Measurements from ENCODE around the gene DAP. TPM values are rescaled to one million over a fixed set of nuclear protein-coding genes. Genes with fewer than 3 reads are reported as not detected.

Gene DAP
- total and polyA plus RNA-seq, 2 experiments from 2014 or later: 35.7 to 37.6 TPM

DNA sequence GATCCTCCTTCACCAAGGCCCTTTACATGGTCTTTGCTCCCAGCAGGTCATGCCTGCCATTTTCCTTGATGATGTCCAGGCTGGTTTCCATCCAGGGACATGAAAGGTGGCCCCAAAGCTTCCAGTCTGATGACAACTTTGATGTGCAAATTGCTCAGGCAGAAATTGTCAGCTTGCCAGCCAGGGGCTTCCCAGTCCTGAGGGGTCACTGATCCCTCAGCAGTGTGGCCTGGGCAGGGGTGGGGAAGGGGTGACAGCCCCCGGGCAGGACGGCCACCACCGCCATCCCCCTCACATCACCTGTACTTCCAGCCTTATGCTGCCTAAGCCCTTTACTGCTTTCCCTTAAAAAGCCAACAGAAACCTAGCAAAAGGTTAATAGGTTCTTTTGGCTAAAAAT lies 100.9 kb downstream of the DAP start:
- H3F3A ChIP-seq (replicated peaks; ENCODE audit: low read depth): 0 out of 2 replicates have a peak, but pooled peaks cover 3% of the 10 kb centered on the region
- H3K4me2 ChIP-seq: no peak overlapping the region
- ATAC-seq (no peak), DNase-seq (ENCODE audit: low spot score) (no peak)
- H2AFZ ChIP-seq: no peak overlapping the region
- no peak overlapping the region for H3K27ac ChIP-seq (ENCODE audit: low read depth)
- Mint-ChIP-seq H3K4me1 (peaks cover 37% of the 10 kb centered on the region; the same call in 2 of the 3 replicates), H3K36me3 (ENCODE audit: low read depth) (no peaks in the 10 kb centered on the region), H3K4me3 (no peak overlapping the region), H3K27me3 (ENCODE audit: insufficient read depth, low read depth, poor library complexity) (peaks cover 11% of the 10 kb centered on the region), H3K9me3 (no peaks in the 10 kb centered on the region), H3K27ac (no peak overlapping the region)
- H4K20me1 ChIP-seq (replicated peaks; ENCODE audit: insufficient read depth): no peaks in the 10 kb centered on the region
- TF ChIP-seq, protein P1, sequence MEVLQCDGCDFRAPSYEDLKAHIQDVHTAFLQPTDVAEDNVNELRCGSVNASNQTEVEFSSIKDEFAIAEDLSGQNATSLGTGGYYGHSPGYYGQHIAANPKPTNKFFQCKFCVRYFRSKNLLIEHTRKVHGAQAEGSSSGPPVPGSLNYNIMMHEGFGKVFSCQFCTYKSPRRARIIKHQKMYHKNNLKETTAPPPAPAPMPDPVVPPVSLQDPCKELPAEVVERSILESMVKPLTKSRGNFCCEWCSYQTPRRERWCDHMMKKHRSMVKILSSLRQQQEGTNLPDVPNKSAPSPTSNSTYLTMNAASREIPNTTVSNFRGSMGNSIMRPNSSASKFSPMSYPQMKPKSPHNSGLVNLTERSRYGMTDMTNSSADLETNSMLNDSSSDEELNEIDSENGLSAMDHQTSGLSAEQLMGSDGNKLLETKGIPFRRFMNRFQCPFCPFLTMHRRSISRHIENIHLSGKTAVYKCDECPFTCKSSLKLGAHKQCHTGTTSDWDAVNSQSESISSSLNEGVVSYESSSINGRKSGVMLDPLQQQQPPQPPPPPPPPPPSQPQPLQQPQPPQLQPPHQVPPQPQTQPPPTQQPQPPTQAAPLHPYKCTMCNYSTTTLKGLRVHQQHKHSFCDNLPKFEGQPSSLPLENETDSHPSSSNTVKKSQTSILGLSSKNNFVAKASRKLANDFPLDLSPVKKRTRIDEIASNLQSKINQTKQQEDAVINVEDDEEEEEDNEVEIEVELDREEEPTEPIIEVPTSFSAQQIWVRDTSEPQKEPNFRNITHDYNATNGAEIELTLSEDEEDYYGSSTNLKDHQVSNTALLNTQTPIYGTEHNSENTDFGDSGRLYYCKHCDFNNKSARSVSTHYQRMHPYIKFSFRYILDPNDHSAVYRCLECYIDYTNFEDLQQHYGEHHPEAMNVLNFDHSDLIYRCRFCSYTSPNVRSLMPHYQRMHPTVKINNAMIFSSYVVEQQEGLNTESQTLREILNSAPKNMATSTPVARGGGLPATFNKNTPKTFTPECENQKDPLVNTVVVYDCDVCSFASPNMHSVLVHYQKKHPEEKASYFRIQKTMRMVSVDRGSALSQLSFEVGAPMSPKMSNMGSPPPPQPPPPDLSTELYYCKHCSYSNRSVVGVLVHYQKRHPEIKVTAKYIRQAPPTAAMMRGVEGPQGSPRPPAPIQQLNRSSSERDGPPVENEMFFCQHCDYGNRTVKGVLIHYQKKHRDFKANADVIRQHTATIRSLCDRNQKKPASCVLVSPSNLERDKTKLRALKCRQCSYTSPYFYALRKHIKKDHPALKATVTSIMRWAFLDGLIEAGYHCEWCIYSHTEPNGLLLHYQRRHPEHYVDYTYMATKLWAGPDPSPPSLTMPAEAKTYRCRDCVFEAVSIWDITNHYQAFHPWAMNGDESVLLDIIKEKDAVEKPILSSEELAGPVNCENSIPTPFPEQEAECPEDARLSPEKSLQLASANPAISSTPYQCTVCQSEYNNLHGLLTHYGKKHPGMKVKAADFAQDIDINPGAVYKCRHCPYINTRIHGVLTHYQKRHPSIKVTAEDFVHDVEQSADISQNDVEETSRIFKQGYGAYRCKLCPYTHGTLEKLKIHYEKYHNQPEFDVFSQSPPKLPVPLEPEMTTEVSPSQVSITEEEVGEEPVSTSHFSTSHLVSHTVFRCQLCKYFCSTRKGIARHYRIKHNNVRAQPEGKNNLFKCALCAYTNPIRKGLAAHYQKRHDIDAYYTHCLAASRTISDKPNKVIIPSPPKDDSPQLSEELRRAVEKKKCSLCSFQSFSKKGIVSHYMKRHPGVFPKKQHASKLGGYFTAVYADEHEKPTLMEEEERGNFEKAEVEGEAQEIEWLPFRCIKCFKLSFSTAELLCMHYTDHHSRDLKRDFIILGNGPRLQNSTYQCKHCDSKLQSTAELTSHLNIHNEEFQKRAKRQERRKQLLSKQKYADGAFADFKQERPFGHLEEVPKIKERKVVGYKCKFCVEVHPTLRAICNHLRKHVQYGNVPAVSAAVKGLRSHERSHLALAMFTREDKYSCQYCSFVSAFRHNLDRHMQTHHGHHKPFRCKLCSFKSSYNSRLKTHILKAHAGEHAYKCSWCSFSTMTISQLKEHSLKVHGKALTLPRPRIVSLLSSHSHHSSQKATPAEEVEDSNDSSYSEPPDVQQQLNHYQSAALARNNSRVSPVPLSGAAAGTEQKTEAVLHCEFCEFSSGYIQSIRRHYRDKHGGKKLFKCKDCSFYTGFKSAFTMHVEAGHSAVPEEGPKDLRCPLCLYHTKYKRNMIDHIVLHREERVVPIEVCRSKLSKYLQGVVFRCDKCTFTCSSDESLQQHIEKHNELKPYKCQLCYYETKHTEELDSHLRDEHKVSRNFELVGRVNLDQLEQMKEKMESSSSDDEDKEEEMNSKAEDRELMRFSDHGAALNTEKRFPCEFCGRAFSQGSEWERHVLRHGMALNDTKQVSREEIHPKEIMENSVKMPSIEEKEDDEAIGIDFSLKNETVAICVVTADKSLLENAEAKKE (CRISPR knock-in tag; IDR thresholded peaks at IDR 0.05): no peak
- no peak for TF ChIP-seq POLR2AphosphoS5 (IDR thresholded peaks at IDR 0.05; ENCODE audit: low read depth)
- TF ChIP-seq, protein P2, sequence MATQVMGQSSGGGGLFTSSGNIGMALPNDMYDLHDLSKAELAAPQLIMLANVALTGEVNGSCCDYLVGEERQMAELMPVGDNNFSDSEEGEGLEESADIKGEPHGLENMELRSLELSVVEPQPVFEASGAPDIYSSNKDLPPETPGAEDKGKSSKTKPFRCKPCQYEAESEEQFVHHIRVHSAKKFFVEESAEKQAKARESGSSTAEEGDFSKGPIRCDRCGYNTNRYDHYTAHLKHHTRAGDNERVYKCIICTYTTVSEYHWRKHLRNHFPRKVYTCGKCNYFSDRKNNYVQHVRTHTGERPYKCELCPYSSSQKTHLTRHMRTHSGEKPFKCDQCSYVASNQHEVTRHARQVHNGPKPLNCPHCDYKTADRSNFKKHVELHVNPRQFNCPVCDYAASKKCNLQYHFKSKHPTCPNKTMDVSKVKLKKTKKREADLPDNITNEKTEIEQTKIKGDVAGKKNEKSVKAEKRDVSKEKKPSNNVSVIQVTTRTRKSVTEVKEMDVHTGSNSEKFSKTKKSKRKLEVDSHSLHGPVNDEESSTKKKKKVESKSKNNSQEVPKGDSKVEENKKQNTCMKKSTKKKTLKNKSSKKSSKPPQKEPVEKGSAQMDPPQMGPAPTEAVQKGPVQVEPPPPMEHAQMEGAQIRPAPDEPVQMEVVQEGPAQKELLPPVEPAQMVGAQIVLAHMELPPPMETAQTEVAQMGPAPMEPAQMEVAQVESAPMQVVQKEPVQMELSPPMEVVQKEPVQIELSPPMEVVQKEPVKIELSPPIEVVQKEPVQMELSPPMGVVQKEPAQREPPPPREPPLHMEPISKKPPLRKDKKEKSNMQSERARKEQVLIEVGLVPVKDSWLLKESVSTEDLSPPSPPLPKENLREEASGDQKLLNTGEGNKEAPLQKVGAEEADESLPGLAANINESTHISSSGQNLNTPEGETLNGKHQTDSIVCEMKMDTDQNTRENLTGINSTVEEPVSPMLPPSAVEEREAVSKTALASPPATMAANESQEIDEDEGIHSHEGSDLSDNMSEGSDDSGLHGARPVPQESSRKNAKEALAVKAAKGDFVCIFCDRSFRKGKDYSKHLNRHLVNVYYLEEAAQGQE (IDR thresholded peaks at IDR 0.05; ENCODE audit: unreplicated experiment): no peak
- no peak for TF ChIP-seq NANOG (IDR thresholded peaks at IDR 0.05; ENCODE audit: borderline replicate concordance)
- no peaks in the 10 kb centered on the region for H3K27me3 ChIP-seq (ENCODE audit: insufficient read depth)
- no peak overlapping the region for H3K4me3 ChIP-seq
- H3K9me2 ChIP-seq (ENCODE audit: insufficient read depth): 0 out of 2 replicates have a peak, but pooled peaks cover 5% of the 10 kb centered on the region
- H3K4me1 ChIP-seq (ENCODE audit: insufficient read depth): no peaks in the 10 kb centered on the region; the same call in 1 of the 2 replicates
- no peaks in the 10 kb centered on the region for H3K79me2 ChIP-seq (replicated peaks; ENCODE audit: insufficient read depth)
- H3K36me3 ChIP-seq (ENCODE audit: insufficient read depth): no peaks in the 10 kb centered on the region
